SH-SY5Y (cell line): Measurements from ENCODE around the gene DEUP1.

Experiments used
- GATA2 ChIP-seq: IDR thresholded peaks from 2 replicates; pipeline ENCODE4 v1.6.1; 2011; ENCODE audit warnings: mild to moderate bottlenecking, low read depth, low read length
- GATA3 ChIP-seq: IDR thresholded peaks from 2 replicates; pipeline ENCODE4 v1.6.1; 2011; ENCODE audit warnings: low read depth, mild to moderate bottlenecking, low read length, moderate library complexity

- TF ChIP-seq GATA2 (no peak), GATA3 (no peak)
Observed at GRCh38 chr11:93320230-93320629, 10.3 kb upstream of the DEUP1 start.
